T-helper 2 cell treated with Interferon-gamma antibody and Interleukin-4, amounts not matched to agents 5 μg/mL and 100 μg/mL, for 36 hours (primary cell): ENCODE data around the gene PLEKHN1.
"Not testable (repeated sequence)": the region's sequence is repeated elsewhere in the genome, so short reads cannot be mapped to it uniquely, and the experiment has no call there.

Experiments used
- DNase-seq: peaks from one replicate; pipeline ENCODE4 v3.0.0; 2021; ENCODE audit warnings: low spot score
- H3K27ac Mint-ChIP-seq: one replicate; pipeline ENCODE4 v1.8.0; 2021; ENCODE audit warnings: mild to moderate bottlenecking, mixed read lengths
- H3K27me3 Mint-ChIP-seq: one replicate; pipeline ENCODE4 v1.8.0; 2021; ENCODE audit warnings: low read depth, mixed read lengths
- H3K36me3 Mint-ChIP-seq: one replicate; pipeline ENCODE4 v1.8.0; 2021; ENCODE audit warnings: low read depth, mixed read lengths
- H3K4me1 Mint-ChIP-seq: one replicate; pipeline ENCODE4 v1.8.0; 2021; ENCODE audit warnings: low read depth, mixed read lengths
- H3K4me3 Mint-ChIP-seq: one replicate; pipeline ENCODE4 v1.8.0; 2022; ENCODE audit warnings: mild to moderate bottlenecking, moderate library complexity, mixed read lengths
- H3K9me3 Mint-ChIP-seq: one replicate; pipeline ENCODE4 v1.8.0; 2021; ENCODE audit warnings: mixed read lengths

Gene PLEKHN1

GRCh38 chr1:1013922-1014648, 47.8 kb downstream of the PLEKHN1 start:
- Mint-ChIP-seq H3K36me3 (peaks cover 14% of the 10 kb centered on the region), H3K4me1 (peaks cover 10% of the 10 kb centered on the region), H3K27ac (peak overlapping the region; percentile 96), H3K4me3 (peak overlapping the region; percentile 97), H3K27me3 (peaks cover under 1% of the 10 kb centered on the region), H3K9me3 (no peaks in the 10 kb centered on the region)
- DNase-seq: no peak

GRCh38 chr1:1014799-1015681, 48.8 kb downstream of the PLEKHN1 start:
- DNase-seq: no peak
- H3K9me3 Mint-ChIP-seq: no peaks in the 10 kb centered on the region

GRCh38 chr1:1017397-1018320, 51.4 kb downstream of the PLEKHN1 start:
- Mint-ChIP-seq H3K27me3 (peaks cover 10% of the 10 kb centered on the region), H3K27ac (peak overlapping the region; percentile 69), H3K36me3 (peaks cover 14% of the 10 kb centered on the region), H3K4me1 (peaks cover 10% of the 10 kb centered on the region), H3K4me3 (peak overlapping the region; percentile 70)
- H3K9me3 Mint-ChIP-seq, DNase-seq: not testable (repeated sequence)

More at GRCh38 chr1:1014799-1015681, 48.8 kb downstream of the PLEKHN1 start:
- no peaks in the 10 kb centered on the region for H3K27me3 Mint-ChIP-seq
- peak overlapping the region; percentile 76 for H3K27ac Mint-ChIP-seq
- peaks cover 10% of the 10 kb centered on the region for H3K4me1 Mint-ChIP-seq
- peak overlapping the region; percentile 97 for H3K4me3 Mint-ChIP-seq
- H3K36me3 Mint-ChIP-seq: peaks cover 14% of the 10 kb centered on the region

- not testable (repeated sequence) for H3K4me3 Mint-ChIP-seq, H3K9me3 Mint-ChIP-seq, H3K27ac Mint-ChIP-seq, DNase-seq
- H3K36me3 Mint-ChIP-seq: peaks cover 12% of the 10 kb centered on the region
- H3K4me1 Mint-ChIP-seq: peaks cover 10% of the 10 kb centered on the region
- peaks cover 15% of the 10 kb centered on the region for H3K27me3 Mint-ChIP-seq
Observed at GRCh38 chr1:1018321-1018685, 52.0 kb downstream of the PLEKHN1 start.

- Mint-ChIP-seq H3K4me1 (peaks cover 6% of the 10 kb centered on the region), H3K9me3 (no peaks in the 10 kb centered on the region), H3K4me3 (peak overlapping the region; percentile 69), H3K27ac (no peak overlapping the region), H3K36me3 (peaks cover 8% of the 10 kb centered on the region), H3K27me3 (peaks cover 15% of the 10 kb centered on the region)
- peak; percentile 78 for DNase-seq
Observed at GRCh38 chr1:1019122-1019999, 53.1 kb downstream of the PLEKHN1 start.

- peak; percentile 39 for DNase-seq
- no peaks in the 10 kb centered on the region for H3K9me3 Mint-ChIP-seq
- peaks cover 6% of the 10 kb centered on the region for H3K4me1 Mint-ChIP-seq
- peaks cover 15% of the 10 kb centered on the region for H3K27me3 Mint-ChIP-seq
- H3K27ac Mint-ChIP-seq: no peak within 1 kb of the TSS
- H3K4me3 Mint-ChIP-seq: peak within 1 kb of the TSS; percentile 69
- H3K36me3 Mint-ChIP-seq: peaks cover 5% of the 10 kb centered on the region
Observed at GRCh38 chr1:1020000-1020404, 53.7 kb downstream of the PLEKHN1 start, which contains the start of gene AGRN. AGRN (plus strand) TSS chr1:1020120; CDS start chr1:1020173, 53 bp downstream.

- no peaks in the 10 kb centered on the region for H3K9me3 Mint-ChIP-seq
Observed at GRCh38 chr1:1020415-1021009, 54.2 kb downstream of the PLEKHN1 start.

GRCh38 chr1:1021010-1021919, 55.0 kb downstream of the PLEKHN1 start:
- DNase-seq: no peak
- H3K27ac Mint-ChIP-seq: no peak overlapping the region
- H3K9me3 Mint-ChIP-seq: no peaks in the 10 kb centered on the region
- H3K4me1 Mint-ChIP-seq: peaks cover 6% of the 10 kb centered on the region
- peaks cover 5% of the 10 kb centered on the region for H3K36me3 Mint-ChIP-seq
- peaks cover 15% of the 10 kb centered on the region for H3K27me3 Mint-ChIP-seq
- peak overlapping the region; percentile 45 for H3K4me3 Mint-ChIP-seq

More at GRCh38 chr1:1020415-1021009, 54.2 kb downstream of the PLEKHN1 start:
- Mint-ChIP-seq H3K27me3 (peaks cover 15% of the 10 kb centered on the region), H3K4me3 (peak overlapping the region; percentile 45), H3K4me1 (peaks cover 6% of the 10 kb centered on the region), H3K36me3 (peaks cover 5% of the 10 kb centered on the region), H3K27ac (no peak overlapping the region)
- DNase-seq: no peak

GRCh38 chr1:1021920-1022259, 55.6 kb downstream of the PLEKHN1 start:
- H3K27me3 Mint-ChIP-seq: peaks cover 15% of the 10 kb centered on the region
- no peak for DNase-seq
- H3K27ac Mint-ChIP-seq: no peak overlapping the region
- peaks cover 5% of the 10 kb centered on the region for H3K36me3 Mint-ChIP-seq
- no peak overlapping the region for H3K4me3 Mint-ChIP-seq
- H3K9me3 Mint-ChIP-seq: no peaks in the 10 kb centered on the region
- H3K4me1 Mint-ChIP-seq: peaks cover 6% of the 10 kb centered on the region

- DNase-seq: no peak
- peaks cover 1% of the 10 kb centered on the region for H3K36me3 Mint-ChIP-seq
- peaks cover 2% of the 10 kb centered on the region for H3K4me1 Mint-ChIP-seq
- H3K27me3 Mint-ChIP-seq: peaks cover 15% of the 10 kb centered on the region
- no peaks in the 10 kb centered on the region for H3K9me3 Mint-ChIP-seq
- no peak overlapping the region for H3K27ac Mint-ChIP-seq
- H3K4me3 Mint-ChIP-seq: no peak overlapping the region
Observed at GRCh38 chr1:1022302-1023009, 56.2 kb downstream of the PLEKHN1 start.

GRCh38 chr1:1023700-1024099, 57.4 kb downstream of the PLEKHN1 start:
- H3K4me3 Mint-ChIP-seq: no peak overlapping the region
- no peaks in the 10 kb centered on the region for H3K36me3 Mint-ChIP-seq
- DNase-seq: no peak
- H3K9me3 Mint-ChIP-seq: no peaks in the 10 kb centered on the region
- peaks cover 15% of the 10 kb centered on the region for H3K27me3 Mint-ChIP-seq
- H3K4me1 Mint-ChIP-seq: no peaks in the 10 kb centered on the region
- H3K27ac Mint-ChIP-seq: no peak overlapping the region
